ENCODE data around the gene PARVB. TPM values are rescaled to one million over a fixed set of nuclear protein-coding genes. Genes with fewer than 3 reads are reported as not detected.

PARVB gene
- total and polyA plus RNA-seq, 2 of the 8 experiments (the other 6 are each of a cell fraction or from before 2014, with no cell fraction given), result 14.5 to 18.6 TPM

DNA sequence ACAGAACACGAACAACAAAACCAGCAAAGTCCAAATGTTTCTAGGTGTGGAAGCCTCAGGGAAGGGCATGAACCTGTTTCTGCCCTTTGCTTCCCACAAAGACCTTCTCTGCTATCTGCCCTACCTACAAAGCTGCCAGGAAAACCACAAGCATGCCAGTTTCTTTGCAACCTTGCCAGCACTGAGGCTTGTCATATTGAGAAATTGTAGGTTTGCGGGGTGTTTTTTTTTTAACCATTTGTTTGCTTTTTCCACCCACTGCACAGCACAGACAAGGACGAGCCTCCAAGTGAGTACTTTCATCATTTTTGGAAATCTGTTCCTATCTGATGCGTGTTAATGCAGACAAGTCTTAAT is 169.4 kb downstream of the PARVB start:
- no peaks in the 10 kb centered on the region for H3K79me1 ChIP-seq (ENCODE audit: low read depth, low read length)
- no peak overlapping the region for H3K9ac ChIP-seq (replicated peaks in 1 of 4; ENCODE audit: extremely low read depth in 1 of 4, low read depth in 3 of 4, low read length in 3 of 4)
- POLR2A ChIA-PET (ENCODE audit: partially characterized antibody), result no interaction called here
- no peak overlapping the region for H4K8ac ChIP-seq (ENCODE audit: extremely low read depth, insufficient read depth, low read length)
- no peak for DNase-seq (ENCODE audit: low read depth in 1 of 2, low spot score in 2 of 2)
- H2BK20ac ChIP-seq (ENCODE audit: low read length), result no peak overlapping the region
- no peak overlapping the region for H3K14ac ChIP-seq (ENCODE audit: insufficient read length)
- FAIRE-seq, result no peak
- H2BK15ac ChIP-seq (ENCODE audit: low read length), result no peak overlapping the region
- no peaks in the 10 kb centered on the region for H3K9me3 ChIP-seq (ENCODE audit: insufficient read depth in 2 of 2, low read depth in 1 of 2, low read length in 1 of 2)
- H3K4ac ChIP-seq (replicated peaks; ENCODE audit: insufficient read length, low read depth, low read length), result no peak overlapping the region
- no peak overlapping the region for H4K91ac ChIP-seq (replicated peaks; ENCODE audit: insufficient read length, low read length)
- H3K4me2 ChIP-seq (ENCODE audit: insufficient read depth in 1 of 2, low read depth in 2 of 2, low read length in 2 of 2), result no peak overlapping the region
- no peak overlapping the region for H4K5ac ChIP-seq (ENCODE audit: insufficient read length, low read depth, low read length)
- H3K27ac ChIP-seq (ENCODE audit: low read depth, low read length), result no peak overlapping the region
- H3K4me1 ChIP-seq (replicated peaks in 1 of 4; ENCODE audit: control insufficient read depth in 3 of 4, insufficient read depth in 4 of 4, low read length in 3 of 4), result peaks cover 0 to 7% (median 0%) of the 10 kb centered on the region in 4 experiments; a peak in 4 of 7 replicates
- H2BK12ac ChIP-seq (ENCODE audit: low read depth, low read length), result no peak overlapping the region
- no peaks in the 10 kb centered on the region for H3K79me2 ChIP-seq (ENCODE audit: control insufficient read depth in 1 of 2, insufficient read depth in 2 of 2, low read length in 2 of 2)
- no peaks in the 10 kb centered on the region for H3K36me3 ChIP-seq (ENCODE audit: control insufficient read depth in 2 of 4, insufficient read depth in 4 of 4, low read length in 3 of 4)
- H2AFZ ChIP-seq (ENCODE audit: low read length), result no peak overlapping the region
- H3K27me3 ChIP-seq (replicated peaks in 1 of 4; ENCODE audit: control insufficient read depth in 3 of 4, extremely low read depth in 1 of 4, insufficient read depth in 3 of 4, low read length in 3 of 4), result no peaks in the 10 kb centered on the region
- H3K23me2 ChIP-seq (ENCODE audit: low read depth, low read length), result peaks cover 8% of the 10 kb centered on the region; the same call in 1 of the 2 replicates
- H3K56ac ChIP-seq (replicated peaks; ENCODE audit: insufficient read length, low read depth, low read length), result no peak overlapping the region
- H2BK5ac ChIP-seq (ENCODE audit: low read depth, low read length), result no peak overlapping the region
- CTCF ChIA-PET (ENCODE audit: partially characterized antibody), result interaction anchor here (0.9 kb wide), 1 partner anchor 14 kb away, joined by 3 read pairs; no protein-coding TSS in a partner anchor
- H3K4me3 ChIP-seq (ENCODE audit: extremely low read depth in 1 of 4, insufficient read depth in 2 of 4, low read depth in 3 of 4, low read length in 4 of 4), result no peak overlapping the region
- H3K18ac ChIP-seq (ENCODE audit: extremely low read depth, low read length), result no peak overlapping the region
- H3K23ac ChIP-seq (ENCODE audit: insufficient read length), result no peak overlapping the region
- no peak overlapping the region for H2BK120ac ChIP-seq (replicated peaks; ENCODE audit: low read depth, low read length)
- WGBS, 2 experiments (ENCODE audit: extremely low coverage in 1 of 2, insufficient coverage in 1 of 2, insufficient read length in 1 of 2, insufficient replicate concordance in 2 of 2, low coverage in 1 of 2, low lambda C conversion rate in 2 of 2, missing lambda C conversion rate in 1 of 2), result 96% methylated on average over 4 of the region's 4 CpGs; no CpG with 5 or more reads in 1 of the 2 experiments
- H4K20me1 ChIP-seq (replicated peaks in 1 of 2; ENCODE audit: control insufficient read depth in 1 of 2, insufficient read depth in 2 of 2, low read length in 2 of 2), result peaks cover 0 to 5% of the 10 kb centered on the region in 2 experiments
- H2AK5ac ChIP-seq (ENCODE audit: low read depth, low read length), result no peak overlapping the region
- no peak for TF ChIP-seq TCF12 (IDR thresholded peaks at IDR 0.05; ENCODE audit: low read depth, low read length)
- TF ChIP-seq RAD21 (IDR thresholded peaks at IDR 0.05 in 1 of 2, conservative IDR thresholded peaks at IDR 0.05 in 1 of 2; ENCODE audit: low read depth in 2 of 2, low read length in 2 of 2), result no peak
- no peak for TF ChIP-seq RFX5 (IDR thresholded peaks at IDR 0.05; ENCODE audit: borderline replicate concordance, low read depth, low read length)
- no peak for TF ChIP-seq HDAC6 (IDR thresholded peaks at IDR 0.05; ENCODE audit: low read depth, low read length)
- no peak for TF ChIP-seq SIRT6 (IDR thresholded peaks at IDR 0.05; ENCODE audit: low read length)
- no peak for TF ChIP-seq ZNF274 (IDR thresholded peaks at IDR 0.05; ENCODE audit: borderline replicate concordance, extremely low read depth, low read length)
- TF ChIP-seq JUND (IDR thresholded peaks at IDR 0.05; ENCODE audit: low read length), result no peak
- TF ChIP-seq, protein P1, sequence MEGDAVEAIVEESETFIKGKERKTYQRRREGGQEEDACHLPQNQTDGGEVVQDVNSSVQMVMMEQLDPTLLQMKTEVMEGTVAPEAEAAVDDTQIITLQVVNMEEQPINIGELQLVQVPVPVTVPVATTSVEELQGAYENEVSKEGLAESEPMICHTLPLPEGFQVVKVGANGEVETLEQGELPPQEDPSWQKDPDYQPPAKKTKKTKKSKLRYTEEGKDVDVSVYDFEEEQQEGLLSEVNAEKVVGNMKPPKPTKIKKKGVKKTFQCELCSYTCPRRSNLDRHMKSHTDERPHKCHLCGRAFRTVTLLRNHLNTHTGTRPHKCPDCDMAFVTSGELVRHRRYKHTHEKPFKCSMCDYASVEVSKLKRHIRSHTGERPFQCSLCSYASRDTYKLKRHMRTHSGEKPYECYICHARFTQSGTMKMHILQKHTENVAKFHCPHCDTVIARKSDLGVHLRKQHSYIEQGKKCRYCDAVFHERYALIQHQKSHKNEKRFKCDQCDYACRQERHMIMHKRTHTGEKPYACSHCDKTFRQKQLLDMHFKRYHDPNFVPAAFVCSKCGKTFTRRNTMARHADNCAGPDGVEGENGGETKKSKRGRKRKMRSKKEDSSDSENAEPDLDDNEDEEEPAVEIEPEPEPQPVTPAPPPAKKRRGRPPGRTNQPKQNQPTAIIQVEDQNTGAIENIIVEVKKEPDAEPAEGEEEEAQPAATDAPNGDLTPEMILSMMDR (IDR thresholded peaks at IDR 0.05; ENCODE audit: control extremely low read depth in 1 of 3, insufficient read depth in 1 of 3, low read depth in 1 of 3, low read length in 3 of 3), result no peak
- no peak for TF ChIP-seq POU5F1 (IDR thresholded peaks at IDR 0.05; ENCODE audit: low read depth, low read length)
- no peak for TF ChIP-seq BCL11A (IDR thresholded peaks at IDR 0.05; ENCODE audit: low read depth in 2 of 2, low read length in 2 of 2)
- TF ChIP-seq CBX8 (IDR thresholded peaks at IDR 0.05; ENCODE audit: borderline replicate concordance, low read depth, low read length), result no peak
- TF ChIP-seq YY1 (IDR thresholded peaks at IDR 0.05; ENCODE audit: low read depth, low read length), result no peak
